GM21786 (cell line): ENCODE measurements around the gene S100P.
"Not testable (repeated sequence)": the region's sequence is repeated elsewhere in the genome, so short reads cannot be mapped to it uniquely, and the experiment has no call there.

Experiments used
- ATAC-seq: cut with Tn5 transposase; IDR thresholded peaks from one replicate; pipeline ENCODE4 v1.9.1; 2021; ENCODE audit not compliant: unreplicated experiment

Gene S100P

DNA sequence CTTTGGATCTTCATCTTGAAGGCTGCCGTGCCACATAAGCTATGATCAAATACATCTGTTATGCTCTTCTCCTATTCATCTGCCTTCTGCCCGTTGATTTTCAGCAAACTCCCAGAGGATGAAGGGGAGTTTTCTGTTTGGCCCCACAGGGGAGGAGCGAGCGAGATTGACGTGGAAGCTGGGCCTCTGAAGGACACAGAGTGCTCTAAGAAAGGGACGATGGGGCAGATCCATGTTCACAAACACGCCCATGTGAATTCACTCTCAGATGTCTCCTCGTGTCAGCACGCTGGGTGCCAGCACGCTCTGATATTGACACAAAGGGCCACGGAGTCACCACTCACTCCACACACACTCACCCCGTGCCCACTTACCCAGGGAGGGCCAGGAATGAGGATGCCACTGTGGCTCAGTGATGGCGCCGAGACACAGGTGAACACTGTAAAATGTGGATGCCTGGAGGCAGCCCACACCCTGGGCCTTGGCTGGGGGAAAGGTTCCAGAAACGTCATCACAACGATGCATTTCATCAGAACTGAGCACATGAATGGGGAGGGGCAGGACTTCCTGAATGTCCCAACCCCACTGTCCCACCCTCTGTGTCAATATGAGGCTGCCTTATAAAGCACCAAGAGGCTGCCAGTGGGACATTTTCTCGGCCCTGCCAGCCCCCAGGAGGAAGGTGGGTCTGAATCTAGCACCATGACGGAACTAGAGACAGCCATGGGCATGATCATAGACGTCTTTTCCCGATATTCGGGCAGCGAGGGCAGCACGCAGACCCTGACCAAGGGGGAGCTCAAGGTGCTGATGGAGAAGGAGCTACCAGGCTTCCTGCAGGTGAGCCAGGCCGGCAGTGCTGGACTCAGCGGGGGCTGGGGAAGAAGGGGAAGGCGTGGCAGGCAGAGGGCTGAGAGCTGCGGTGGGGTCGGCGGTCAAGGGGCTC is at the start of gene S100P:
Gene S100P, plus strand, starts transcription at position 648 of the 946 bp plus-strand sequence. Its CDS starts 55 bp downstream, at position 703.
- no peak for ATAC-seq

DNA sequence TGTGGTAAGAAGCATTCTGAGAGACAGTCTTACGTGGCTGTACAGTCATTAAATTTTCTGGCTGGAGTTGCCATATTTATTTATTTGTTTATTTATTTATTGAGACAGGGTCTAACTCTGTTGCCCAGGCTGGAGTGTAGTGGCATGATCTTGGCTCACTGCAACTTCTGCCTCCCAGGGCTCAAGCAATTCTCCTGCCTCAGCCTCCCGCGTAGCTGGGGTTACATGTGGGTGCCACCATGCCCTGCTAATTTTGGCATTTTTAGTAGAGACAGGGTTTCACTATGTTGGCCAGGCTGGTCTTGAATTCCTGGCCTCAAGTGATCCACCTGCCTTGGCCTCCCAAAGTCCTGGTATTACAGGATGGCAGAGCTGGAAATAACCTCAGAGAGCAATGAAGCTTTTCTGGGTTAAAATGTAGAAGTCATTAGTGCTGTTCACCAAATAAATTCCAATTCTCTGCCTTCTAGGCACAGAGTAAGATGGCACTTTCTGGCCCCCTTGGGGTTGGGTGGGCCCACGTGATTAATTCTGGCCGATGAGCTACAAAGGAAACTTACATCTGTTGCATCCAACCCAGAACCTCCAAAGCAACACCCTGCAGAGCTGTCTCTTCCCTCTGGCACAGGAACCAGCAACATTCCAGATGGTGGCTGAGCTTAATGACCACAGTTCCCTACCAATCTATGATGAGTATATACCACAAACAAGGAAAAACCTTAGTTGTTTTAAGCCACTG is 48.7 kb upstream of the S100P start:
- no peak for ATAC-seq

DNA sequence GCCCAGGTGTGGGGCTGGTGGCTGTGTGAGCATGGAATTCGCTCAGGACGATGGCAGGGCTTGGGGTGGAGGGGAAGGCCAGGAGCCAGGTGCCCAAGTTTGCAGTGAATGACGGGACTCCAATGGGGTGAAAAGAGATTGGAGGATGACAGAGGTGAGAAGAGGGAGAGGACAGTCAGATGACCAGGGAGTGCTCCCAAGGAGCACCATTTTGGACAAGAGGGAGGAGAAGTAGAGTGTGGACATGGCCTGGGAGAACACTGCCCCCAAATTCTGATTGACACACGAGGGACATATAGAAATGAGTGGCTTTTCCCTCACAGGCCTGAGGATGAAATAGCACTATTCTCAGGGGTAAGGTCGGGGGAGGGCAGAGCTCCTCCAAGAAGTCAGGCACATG is 46.5 kb upstream of the S100P start:
- no peak for ATAC-seq

DNA sequence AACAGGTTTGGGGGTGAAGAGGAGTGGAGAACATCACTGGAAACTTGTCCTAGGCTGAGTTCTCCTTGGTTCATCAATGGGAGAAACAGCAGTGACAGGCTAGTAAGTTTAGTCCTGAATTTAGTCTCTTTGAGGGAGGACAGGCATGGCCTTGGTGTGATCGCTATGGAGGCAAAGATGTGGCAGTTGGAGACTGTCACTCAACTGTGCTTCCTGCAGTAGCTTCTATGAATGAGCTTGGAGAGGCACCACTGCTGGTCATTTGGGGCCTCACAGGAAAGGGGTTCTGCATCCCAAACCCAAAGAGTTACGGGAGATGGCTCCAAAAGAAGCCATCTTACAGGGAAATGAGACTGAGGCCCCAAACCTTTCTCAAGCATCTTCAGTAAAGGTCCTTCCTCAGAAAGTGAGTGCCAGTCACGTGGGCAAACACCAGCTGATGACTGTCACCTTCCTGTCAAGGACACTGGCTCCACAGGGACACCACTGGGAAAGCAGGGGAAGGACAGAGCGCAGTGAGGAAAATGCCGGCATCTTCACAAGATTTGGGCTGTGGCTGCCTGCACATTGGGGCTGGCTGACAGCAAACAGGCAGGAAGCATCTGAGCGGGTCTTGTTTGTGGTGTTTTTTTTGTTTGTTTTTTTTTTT is 46.0 kb upstream of the S100P start:
- ATAC-seq: no peak

DNA sequence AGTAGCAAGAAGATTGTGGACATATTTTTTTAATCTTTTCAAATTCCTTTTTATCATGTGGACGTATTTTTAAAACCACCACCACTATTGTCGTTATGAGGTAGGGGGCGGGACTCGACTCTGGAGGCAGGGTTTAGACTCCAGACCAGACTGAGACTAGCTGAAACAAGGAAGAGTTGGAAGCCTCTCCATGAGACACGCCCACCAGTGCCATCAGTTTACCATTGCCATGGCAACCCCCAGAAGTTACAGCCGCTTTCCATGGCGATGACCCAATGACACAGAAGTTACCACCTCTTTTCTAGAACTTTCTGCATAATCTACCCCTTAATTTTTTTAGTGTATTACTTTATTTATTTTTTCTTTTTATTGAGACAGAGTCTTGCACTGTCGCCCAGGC is 44.5 kb upstream of the S100P start:
- ATAC-seq: no peak

DNA sequence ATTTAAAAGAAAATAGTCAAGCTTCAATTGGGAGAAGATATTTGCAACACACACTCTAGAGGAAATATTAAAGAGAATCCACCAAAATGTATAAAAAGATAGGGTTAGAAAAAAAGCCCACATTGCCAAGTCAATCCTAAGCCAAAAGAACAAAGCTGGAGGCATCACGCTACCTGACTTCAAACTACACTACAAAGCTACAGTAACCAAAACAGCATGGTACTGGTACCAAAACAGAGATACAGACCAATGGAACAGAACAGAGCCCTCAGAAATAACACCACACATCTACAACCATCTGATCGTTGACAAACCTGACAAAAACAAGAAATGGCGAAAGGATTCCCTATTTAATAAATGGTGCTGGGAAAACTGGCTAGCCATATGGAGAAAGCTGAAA is 39.5 kb upstream of the S100P start:
- not testable (repeated sequence) for ATAC-seq

DNA sequence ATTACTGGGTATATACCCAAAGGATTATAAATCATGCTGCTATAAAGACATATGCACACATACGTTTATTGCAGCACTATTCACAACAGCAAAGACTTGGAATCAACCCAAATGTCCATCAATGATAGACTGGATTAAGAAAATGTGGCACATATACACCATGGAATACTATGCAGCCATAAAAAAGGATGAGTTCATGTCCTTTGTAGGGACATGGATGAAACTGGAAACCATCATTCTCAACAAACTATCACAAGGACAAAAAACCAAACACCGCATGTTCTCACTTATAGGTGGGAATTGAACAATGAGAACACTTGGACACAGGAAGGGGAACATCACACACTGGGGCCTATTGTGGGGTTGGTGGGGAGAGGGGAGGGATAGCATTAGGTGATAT is 38.4 kb upstream of the S100P start:
- ATAC-seq: not testable (repeated sequence)

DNA sequence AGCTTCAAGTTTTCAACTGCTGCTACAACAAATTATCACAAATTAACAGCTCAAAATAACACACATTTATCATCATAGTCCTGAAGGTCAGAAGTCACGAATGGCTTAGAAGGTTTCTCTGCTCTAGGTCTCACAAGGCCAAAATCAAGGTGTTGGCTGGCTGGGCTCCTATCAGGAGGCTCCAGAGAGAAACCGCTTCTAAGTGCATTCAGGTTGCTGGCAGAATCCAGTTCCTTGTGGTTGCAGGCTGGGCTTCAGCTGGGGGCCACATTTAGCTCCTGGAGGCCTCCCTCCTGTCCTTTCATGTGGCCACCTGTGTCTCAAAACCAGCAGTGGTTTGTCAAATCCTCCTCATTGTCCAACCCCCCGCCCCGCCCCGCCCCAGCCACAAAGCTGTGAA is 37.8 kb upstream of the S100P start:
- no peak for ATAC-seq

DNA sequence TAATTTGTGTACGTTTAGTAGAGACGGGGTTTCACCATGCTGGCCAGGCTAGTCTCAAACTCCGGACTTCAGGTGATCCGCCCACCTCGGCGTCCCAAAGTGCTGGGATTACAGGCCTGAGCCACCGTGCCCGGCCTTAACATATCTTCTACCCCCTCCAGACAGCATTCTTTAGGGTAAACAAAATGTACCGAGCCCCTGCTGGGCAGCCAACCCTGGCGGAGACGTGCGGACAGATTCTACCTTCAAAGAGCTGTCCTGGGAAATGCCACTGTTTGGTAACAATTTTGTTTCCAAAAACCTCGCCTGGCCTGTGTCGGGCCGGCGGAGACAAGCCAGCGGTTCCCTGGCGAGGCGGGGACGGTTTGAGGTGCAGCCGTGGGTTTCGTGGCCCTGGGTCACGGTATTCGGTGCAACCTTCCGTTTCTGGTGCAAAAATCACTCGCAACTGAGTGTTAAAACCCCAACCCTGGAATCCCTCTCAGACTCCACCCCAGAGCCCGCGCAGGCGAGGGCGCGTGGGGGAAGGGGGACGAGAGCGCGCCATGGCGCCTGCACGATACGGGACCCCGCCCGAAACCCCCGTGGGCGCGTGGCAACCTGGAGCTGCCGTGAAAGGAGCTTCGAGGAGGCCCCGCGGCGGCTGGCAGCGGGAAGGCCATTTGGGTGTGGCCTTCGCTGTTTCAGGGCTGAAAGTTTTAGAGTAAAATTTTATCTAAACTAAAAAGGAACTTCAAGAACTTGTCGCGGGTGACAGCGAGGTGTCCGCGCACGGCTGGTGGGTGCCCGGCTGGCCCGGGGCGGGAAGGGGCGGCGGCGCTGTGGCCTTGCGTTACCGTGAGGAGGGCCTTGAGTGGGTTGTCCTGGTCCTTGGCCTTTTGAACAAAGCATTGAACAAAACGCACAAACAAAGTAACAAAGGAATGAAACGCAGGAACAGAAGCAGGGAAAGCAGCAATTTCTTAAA is 36.2 kb upstream of the S100P start:
- no peak for ATAC-seq

DNA sequence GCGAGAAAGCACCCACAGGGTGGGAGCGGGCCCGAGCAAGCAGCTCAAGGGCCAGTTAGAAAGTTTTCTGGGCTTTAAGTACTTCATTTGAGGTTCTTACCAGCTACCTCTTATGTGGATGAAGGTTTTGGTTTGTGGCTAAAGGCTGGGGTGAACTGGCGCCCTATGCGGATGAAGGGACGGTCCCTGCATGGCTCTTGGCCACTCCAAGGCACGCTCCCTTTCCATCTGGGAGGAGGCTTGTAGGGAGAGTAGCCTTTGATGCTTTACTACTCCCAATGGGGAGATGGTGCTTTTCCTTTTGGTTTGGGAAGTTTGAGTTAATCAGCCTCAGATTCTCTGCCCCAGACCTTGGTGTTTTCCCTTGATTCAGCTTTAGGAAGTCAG is 35.5 kb upstream of the S100P start:
- no peak for ATAC-seq

DNA sequence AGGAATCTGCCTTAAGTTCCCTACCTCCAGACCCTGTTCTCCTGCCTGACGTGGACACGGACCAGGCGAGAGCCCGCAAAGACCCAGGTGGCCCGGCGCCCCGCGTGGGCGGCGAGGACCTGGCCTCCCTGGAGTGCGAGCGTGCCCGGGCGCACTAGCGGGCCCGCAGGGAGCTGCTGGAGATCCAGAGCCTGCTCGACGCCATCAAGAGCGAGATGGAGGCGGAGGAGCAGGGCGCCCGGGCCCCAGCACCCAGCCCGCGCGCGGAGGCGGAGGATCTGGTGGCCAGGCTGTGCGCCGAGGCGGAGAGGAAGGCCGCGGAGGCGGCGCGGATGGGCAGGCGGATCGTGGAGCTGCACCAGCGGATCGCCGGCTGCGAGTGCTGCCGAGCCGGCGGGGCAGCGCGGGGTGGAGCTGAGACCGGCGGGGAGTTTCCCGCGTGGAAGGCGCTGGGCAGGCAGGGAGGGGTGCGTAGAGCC is 35.0 kb upstream of the S100P start:
- no peak for ATAC-seq

DNA sequence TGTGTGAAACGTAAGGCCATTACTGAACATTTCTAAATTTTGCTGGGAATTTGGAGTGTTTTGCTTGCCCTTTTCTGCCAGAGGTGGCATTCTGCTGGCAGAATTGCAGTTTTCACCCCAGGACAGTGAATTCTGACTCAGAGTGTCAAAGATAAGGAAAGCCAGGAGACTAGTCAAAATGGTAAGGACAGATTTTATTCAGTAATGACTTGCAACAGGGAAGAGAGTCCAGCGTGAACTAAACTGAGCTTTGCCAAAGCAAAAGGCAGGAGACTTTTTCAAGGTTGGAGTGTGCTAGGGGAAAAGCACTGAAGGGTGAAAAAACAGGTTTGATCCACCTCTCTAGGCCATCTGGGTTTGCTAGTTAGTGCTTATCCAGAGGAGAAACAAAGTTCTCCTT is 33.8 kb upstream of the S100P start:
- ATAC-seq: no peak

DNA sequence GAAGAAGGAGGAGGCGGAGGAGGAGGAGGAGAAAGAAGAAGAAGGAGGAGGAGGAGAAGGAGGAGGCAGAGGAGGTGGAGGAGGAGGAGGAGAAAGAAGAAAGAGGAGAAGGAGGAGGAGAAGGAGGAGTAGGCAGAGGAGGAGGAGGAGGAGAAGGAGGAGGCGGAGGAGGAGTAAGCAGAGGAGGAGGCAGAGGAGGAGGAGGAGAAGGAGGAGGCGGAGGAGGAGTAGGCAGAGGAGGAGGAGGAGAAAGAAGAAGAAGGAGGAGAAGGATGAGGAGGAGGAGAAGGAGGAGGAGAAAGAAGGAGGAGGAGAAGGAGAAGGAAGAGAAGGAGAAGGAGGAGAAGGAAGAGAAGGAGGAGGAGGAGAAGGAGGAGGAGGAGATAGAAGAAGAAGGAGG is 33.2 kb upstream of the S100P start:
- ATAC-seq: no peak

DNA sequence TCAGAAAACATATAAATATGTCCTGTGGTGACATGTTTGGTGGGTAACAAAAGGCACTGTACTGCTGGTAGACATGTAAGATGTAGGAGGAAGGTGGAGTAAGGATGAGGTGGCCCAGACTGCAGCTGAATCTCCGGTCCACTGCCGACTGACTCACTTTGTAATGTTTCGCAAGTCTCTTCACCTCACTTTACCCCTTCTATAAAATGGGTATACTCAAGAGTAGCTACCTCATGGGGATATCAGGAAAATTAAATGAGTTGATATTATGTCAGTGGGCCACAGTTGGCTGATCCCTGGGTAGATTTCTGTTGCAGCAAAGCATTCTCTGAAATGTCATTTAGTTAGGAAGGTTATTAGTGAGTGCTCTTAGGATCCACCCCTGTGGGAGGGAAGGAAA is 31.1 kb upstream of the S100P start:
- no peak for ATAC-seq

DNA sequence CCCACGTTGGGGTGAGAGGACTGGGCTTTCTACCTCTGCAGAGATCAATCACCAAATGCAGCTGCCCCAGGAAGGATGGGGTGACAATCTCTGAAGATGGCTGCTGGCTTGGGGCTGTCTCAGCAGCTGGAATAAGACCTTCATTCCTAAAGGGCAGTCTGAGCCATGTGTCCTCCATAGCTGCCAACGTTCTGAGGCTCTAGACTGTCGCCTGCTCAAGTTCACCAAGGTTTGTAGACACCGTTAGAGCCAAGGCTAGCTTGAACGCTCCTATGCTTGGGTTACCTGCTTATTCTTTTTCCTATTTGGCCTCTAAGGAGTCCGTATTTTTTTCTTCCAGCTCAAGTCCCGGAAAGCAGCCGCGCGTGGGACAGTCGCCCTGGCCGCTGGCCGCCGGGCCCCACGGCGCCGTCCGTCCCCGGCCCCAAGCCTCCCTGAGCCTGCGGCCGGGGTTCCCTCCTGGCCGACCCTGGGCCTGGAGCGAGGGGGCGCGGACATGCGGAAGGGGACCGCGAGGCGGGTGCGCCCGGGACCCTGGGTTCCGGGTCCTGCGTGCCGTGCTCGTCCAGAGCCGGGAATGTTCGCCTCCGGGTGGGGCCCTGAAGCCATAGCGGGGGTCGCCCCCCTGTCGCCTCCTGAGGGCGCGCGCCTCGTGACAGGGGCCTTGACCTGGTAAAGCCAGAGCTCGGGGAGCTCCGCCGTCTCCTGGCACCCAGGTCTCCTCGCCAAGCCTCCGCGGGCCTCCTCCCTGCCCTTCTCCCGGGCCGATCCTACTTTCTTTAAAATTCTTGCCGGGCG is 29.9 kb upstream of the S100P start:
- ATAC-seq: no peak

DNA sequence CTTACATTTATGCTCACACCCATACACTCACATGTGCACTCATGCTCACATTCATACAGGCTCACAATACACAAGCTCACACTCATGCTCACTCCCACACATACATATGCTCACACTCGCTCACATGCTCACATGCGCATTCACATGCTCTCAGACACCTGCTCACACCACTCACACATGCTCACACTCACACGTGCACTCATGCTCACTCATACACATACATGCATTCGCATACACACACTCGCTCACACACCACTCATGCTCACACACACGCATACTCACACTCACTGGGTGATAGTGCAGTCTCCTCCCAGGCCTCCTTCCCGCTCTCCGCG is 28.4 kb upstream of the S100P start:
- no peak for ATAC-seq

DNA sequence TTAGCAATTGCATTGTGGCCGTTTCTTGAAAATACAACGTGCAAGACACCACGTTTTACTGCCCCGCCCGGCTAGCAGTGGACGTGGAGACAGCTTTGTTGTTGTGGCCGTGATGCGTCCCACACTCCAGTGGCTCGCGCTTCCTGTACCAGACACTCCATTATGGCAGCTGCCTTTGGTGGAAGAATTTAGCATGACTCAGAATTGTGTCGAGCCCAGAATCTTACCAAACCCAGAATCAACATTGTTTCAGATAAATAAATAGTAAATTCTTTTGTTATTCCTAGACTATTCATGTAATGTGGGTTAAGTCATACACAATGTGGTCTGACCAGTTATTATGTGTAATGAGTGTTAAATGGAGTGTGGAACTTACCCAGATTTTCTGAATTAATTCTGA is 25.3 kb upstream of the S100P start:
- no peak for ATAC-seq

DNA sequence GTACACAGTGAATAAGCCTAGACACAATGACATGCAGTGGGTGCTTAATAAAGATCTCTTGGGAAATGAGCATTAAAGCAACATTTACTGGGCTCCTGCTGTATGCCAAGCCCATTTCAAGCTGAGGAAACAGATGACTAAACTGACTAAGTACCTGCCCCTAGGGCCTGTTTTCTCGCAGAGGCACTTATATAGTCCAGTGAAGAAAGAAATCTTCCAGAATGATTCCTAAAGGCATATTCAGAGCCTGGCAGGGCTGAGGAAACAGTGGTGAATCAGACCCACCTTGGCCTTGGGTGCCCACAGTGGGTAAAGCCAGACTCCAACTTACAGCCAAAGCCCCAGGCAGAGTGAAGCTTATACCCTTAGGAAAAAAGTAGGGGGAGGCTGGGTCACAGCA is 22.0 kb upstream of the S100P start:
- no peak for ATAC-seq

DNA sequence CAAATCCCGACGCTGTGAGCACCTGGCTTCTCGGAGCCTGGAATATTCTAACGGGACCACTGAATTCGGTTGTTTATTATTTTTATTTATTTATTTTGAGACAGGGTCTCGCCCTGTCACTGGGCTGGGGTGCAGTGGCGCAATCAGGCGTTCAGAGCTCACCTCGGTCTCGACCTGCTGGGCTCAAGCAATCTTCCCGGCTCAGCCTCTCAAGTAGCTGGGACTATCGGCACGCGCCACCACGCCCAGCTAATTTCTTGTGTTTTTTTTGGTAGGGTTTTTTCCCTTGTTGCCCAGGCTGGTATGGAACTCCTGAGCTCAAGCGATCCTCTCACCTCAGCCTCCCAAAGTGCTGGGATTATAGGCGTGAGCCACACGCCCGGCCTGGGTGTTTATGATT is 21.5 kb upstream of the S100P start:
- ATAC-seq: no peak
